Cerebellar cortex (tissue), 1 donor: ENCODE results near the gene DNAJC2.
"Not testable (repeated sequence)": the region's sequence is repeated elsewhere in the genome, so short reads cannot be mapped to it uniquely, and the experiment has no call there.

Experiments used
- DNase-seq: peaks from one replicate; pipeline ENCODE4 v3.0.0-alpha.2; 2015; ENCODE audit warnings: low spot score

The DNAJC2 gene

GRCh38 chr7:103343332-103343731 is 1.2 kb downstream of the DNAJC2 start:
- no peak for DNase-seq

GRCh38 chr7:103341466-103341865 is 3.1 kb downstream of the DNAJC2 start:
- no peak for DNase-seq

- no peak for DNase-seq
These were observed 5.7 kb downstream of the DNAJC2 start for GRCh38 chr7:103338864-103339263.

- no peak for DNase-seq
These were observed 7.8 kb downstream of the DNAJC2 start for GRCh38 chr7:103336761-103337160.

- no peak for DNase-seq
These were observed 18.8 kb downstream of the DNAJC2 start for GRCh38 chr7:103325744-103326143.

- no peak for DNase-seq
These were observed 27.6 kb downstream of the DNAJC2 start for GRCh38 chr7:103317009-103317408.

- DNase-seq, result no peak
These were observed 28.1 kb downstream of the DNAJC2 start for GRCh38 chr7:103316380-103316941.

GRCh38 chr7:103314852-103315251 is 29.7 kb downstream of the DNAJC2 start:
- no peak for DNase-seq

GRCh38 chr7:103307503-103308231 is 36.9 kb downstream of the DNAJC2 start:
- DNase-seq, result no peak

GRCh38 chr7:103301441-103301840 is 43.1 kb downstream of the DNAJC2 start:
- DNase-seq, result no peak

GRCh38 chr7:103299660-103300059 is 44.9 kb downstream of the DNAJC2 start:
- DNase-seq, result no peak

GRCh38 chr7:103297837-103298179 is 46.8 kb downstream of the DNAJC2 start:
- DNase-seq, result no peak

- DNase-seq, result peak; percentile 96
These were observed 47.4 kb downstream of the DNAJC2 start, which contains the start of gene PMPCB for GRCh38 chr7:103296901-103297836. PMPCB (plus strand) TSS chr7:103297435; CDS start chr7:103297460, 25 bp downstream.

GRCh38 chr7:103293526-103293925 is 51.0 kb downstream of the DNAJC2 start:
- no peak for DNase-seq

GRCh38 chr7:103292122-103292521 is 52.4 kb downstream of the DNAJC2 start:
- no peak for DNase-seq

- DNase-seq, result not testable (repeated sequence)
These were observed 61.7 kb downstream of the DNAJC2 start for GRCh38 chr7:103282802-103283427.

GRCh38 chr7:103280803-103281155 is 63.8 kb downstream of the DNAJC2 start:
- peak; percentile 54 for DNase-seq

GRCh38 chr7:103279963-103280802 is 64.4 kb downstream of the DNAJC2 start:
- peak; percentile 88 for DNase-seq

GRCh38 chr7:103279636-103279962 is 65.0 kb downstream of the DNAJC2 start:
- DNase-seq, result peak; percentile 59

GRCh38 chr7:103278195-103278594 is 66.4 kb downstream of the DNAJC2 start:
- not testable (repeated sequence) for DNase-seq

- not testable (repeated sequence) for DNase-seq
These were observed 69.7 kb downstream of the DNAJC2 start for GRCh38 chr7:103274867-103275266.
